GM18526 (cell line): ENCODE results near the gene MACROD2.

Experiments
- POLR2A ChIP-seq: IDR thresholded peaks from 3 replicates; pipeline ENCODE4 v1.6.1; 2011; ENCODE audit not compliant: insufficient read length; ENCODE audit errors: extremely low read depth

MACROD2 gene

GRCh38 chr20:15550116-15550870 lies 1555.0 kb downstream of the MACROD2 start:
- no peak for TF ChIP-seq POLR2A

GRCh38 chr20:15555913-15556312 lies 1560.6 kb downstream of the MACROD2 start:
- TF ChIP-seq POLR2A, result no peak

DNA sequence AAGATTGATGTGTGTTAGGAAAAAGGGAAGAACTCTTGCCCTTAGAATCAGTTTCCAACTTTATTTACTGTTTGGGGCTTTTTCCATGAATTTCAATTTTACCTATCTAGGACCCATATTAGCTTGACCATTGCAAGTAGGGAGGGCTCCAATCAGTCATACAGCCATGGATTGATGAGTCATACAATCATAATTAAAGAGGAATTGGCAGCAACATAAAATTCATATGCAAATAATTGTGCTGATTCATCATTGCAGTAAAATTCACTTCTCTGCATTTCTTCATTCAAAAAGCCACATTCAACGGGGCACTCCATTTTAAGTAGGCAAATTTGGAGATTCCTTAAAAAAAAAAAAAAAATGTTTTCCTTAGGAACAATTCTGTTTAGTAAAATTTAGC lies 1561.6 kb downstream of the MACROD2 start:
- no peak for TF ChIP-seq POLR2A

DNA sequence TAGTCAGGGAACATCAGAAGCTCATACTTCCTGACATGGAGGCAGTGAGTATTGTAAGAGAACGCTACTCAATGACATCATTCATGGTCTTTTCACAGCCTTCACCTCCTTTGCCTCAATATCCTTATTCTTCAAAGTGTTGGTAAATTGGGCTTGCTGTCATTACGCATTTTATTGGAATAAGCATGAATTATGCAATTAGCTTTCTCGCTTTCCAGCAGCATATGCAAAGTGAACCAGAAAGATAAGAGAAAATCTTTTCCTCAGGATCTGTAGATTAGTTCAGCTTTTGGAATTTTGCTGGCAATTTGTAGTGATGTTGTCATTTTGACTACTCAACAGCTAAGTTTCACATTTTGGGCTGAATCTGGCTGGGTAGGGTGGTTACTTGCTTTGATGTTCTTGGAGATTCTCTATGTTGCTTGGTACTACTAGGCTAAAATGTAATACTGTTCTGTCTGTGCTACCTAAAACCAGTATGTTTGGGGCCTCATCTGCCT lies 1565.8 kb downstream of the MACROD2 start:
- no peak for TF ChIP-seq POLR2A

DNA sequence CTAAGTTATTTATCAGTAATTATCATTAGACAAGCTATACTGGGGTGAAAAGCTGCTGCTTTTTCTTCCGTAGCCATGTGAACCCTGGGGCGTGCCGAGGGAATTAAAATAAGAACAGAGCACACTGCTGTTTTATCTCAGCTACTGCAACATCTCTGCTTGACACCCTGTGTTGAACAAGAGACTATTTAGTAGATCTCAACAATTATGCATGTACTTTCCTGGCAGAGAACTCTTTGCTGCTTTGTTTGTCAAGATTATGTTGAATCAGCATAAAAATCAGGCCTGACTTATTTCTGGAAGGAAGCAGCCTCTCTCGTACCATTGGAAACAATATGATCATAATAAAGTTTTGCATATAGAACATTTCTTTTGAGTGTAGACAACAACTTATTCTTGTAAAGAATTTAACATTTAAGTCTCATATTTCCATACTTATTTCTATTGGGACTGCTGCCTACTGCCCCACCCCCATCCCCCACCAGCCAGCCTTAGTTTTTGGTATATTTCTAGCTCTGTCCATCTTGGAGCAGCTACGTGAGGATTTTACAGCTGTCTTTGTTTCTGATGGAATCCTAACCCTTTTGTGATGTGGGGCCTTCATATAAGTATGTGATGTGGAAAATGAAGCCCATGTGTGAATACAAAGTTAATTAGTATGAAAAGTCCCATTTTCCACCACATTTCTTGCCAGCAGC lies 1566.5 kb downstream of the MACROD2 start:
- no peak for TF ChIP-seq POLR2A

- TF ChIP-seq POLR2A, result no peak
Observed at GRCh38 chr20:15563836-15564235, 1568.5 kb downstream of the MACROD2 start.

DNA sequence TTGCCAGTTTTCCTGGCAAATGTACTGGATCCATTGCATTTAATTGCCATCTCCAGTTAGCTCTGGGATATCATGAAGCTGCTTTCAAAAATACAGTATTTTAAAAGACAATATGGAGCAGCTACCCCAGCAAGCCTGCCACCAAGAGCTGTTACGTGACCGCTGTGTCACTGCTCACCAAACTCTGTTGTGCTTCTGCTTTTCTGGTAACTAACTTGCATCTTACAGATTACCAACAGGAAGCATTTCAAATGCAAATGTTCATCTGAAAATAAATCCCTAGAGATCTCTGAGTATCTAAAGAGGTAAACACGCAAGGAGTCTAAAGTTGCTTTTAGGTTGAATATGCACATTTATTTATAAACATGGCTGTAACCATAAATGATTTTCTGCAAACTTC lies 1569.7 kb downstream of the MACROD2 start:
- no peak for TF ChIP-seq POLR2A

DNA sequence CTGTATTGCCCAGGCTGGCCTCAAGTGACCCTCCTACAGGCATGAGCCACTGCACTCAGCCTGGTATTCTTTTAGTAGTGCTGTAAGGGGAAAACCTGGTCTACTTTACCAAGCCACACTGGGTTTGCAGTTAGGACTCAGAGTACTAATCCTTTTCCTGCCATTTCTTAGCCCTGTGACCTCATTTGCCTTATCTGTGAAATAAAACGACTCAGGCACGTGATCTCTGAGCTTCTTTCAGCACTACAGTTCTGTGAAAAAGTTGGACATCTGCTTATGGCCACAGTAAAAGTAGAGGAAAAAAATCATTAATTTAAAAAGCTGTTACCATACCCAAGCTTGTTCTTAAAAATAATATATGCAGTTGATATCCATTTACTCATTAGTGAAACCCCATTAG lies 1570.5 kb downstream of the MACROD2 start:
- TF ChIP-seq POLR2A, result no peak

- TF ChIP-seq POLR2A, result no peak
Observed at GRCh38 chr20:15567219-15567618, 1571.9 kb downstream of the MACROD2 start.

DNA sequence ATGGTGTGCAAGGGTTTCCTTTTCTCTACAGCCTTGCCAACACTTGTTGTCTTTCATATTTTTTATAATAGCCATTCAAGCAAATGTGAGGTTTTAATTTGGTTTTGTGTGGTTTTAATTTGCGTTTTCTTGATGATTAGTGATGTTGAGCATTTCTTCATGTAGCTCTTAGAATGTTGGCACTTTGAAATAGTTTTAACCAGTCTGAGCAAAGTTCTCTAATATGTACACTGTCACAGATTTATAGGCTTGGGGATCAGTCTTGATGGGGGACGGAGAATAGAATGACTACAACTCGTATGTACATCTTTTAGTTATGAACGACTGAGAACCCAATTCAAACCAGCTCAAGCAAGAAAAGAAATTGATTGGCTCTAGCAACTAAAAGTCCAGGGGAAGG lies 1574.8 kb downstream of the MACROD2 start:
- TF ChIP-seq POLR2A, result no peak

GRCh38 chr20:15571056-15571455 lies 1575.7 kb downstream of the MACROD2 start:
- TF ChIP-seq POLR2A, result no peak

DNA sequence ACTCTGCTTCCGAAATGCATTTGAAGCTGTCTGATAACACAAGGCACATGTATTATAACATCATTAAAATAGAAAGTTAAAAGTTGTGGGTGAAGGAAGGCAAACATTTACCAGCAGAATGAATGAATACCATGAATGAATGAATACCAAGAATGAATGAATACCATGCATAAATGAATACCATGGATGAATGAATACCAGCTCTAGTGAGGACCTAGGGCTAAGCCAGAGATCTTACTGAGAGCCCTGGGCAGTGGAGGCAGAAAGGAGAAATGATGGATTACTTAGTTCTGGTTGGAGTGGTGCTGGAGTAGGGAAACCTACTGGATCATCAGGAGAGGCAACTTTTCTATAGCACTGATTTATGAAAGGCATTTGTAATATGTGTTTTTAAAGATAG lies 1579.9 kb downstream of the MACROD2 start:
- no peak for TF ChIP-seq POLR2A

- no peak for TF ChIP-seq POLR2A
Observed at GRCh38 chr20:15576411-15576810, 1581.1 kb downstream of the MACROD2 start.

DNA sequence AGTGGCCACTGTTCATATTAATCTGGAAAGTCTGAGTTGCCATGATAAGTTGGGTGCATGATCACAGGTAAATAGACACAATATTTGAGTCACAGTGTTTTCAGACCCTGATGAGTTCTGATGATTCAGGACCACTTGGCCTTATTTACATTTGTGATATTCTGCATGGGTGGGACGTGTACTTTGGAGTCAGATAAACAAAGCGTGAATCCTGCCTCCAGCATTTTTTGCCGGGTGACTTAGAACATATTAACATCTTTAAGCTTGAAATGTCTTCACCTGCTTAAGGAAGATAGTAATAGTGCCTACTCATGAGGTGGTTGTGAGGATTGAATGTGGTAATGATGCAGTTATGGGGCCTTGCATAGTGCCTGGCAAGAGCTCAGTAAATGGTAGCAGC lies 1582.8 kb downstream of the MACROD2 start:
- TF ChIP-seq POLR2A, result no peak

DNA sequence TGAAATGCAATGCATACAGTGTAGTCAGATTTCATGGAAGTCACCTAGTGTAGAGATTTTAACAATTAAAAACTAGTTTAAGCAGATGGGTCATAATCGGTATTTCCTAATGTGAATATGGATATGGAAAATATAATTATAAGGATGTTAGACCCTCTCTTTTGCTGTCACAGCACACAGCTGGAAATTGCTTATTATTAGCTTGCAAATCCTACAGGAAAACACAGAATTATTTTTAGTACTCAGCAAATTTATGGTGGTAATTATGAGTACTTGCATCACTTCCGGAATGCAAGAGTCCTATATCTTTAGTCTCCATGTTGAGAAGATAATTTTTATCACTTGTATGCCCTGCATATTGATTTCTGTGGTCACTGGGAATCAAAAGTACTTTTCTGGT lies 1584.4 kb downstream of the MACROD2 start:
- no peak for TF ChIP-seq POLR2A

- TF ChIP-seq POLR2A, result no peak
Observed at GRCh38 chr20:15582146-15582760, 1586.9 kb downstream of the MACROD2 start.
